GM21576 (cell line): Measurements from ENCODE around the gene GSK3B.

Source experiments
- ATAC-seq: cut with Tn5 transposase; IDR thresholded peaks from one replicate; pipeline ENCODE4 v1.9.1; 2021; ENCODE audit warnings: mild to moderate bottlenecking, moderate library complexity; ENCODE audit not compliant: unreplicated experiment

The GSK3B gene

DNA sequence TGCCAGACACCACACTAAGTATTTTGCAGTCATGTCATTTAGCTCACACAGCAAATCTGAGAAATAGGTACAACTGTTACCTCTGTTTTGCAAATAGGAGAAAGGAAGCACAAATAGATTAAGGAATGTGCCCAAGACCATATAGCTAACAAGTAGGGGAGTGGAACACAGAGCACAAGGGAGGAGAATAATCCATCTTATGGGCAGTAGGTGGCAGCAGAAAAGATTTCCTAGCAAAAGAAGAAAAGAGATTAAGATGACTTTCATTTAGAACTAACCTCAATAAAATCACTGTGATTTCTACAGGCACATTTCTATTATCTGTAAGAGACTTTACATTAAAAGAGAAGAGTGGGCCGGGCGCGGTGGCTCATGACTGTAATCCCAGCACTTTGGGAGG, 263.2 kb downstream of the GSK3B start:
- ATAC-seq: no peak

DNA sequence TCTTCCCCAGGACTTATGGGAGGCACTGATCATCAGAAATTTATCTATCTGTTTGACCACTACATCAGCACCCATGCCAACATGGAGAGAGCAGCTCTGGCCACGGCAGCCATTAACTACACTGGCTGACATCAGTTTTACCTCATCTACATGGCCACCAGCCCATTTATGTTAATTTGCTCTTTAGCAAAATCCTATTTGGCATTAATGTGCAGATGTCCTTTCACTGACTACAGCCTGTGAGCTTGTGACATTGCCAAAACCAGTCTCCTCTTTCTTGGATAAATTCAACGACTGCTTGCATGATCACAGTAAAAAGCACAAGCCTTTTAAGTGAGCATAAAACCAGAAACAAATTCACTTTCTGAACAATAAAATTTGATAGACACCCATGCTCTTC, 264.8 kb downstream of the GSK3B start:
- no peak for ATAC-seq

DNA sequence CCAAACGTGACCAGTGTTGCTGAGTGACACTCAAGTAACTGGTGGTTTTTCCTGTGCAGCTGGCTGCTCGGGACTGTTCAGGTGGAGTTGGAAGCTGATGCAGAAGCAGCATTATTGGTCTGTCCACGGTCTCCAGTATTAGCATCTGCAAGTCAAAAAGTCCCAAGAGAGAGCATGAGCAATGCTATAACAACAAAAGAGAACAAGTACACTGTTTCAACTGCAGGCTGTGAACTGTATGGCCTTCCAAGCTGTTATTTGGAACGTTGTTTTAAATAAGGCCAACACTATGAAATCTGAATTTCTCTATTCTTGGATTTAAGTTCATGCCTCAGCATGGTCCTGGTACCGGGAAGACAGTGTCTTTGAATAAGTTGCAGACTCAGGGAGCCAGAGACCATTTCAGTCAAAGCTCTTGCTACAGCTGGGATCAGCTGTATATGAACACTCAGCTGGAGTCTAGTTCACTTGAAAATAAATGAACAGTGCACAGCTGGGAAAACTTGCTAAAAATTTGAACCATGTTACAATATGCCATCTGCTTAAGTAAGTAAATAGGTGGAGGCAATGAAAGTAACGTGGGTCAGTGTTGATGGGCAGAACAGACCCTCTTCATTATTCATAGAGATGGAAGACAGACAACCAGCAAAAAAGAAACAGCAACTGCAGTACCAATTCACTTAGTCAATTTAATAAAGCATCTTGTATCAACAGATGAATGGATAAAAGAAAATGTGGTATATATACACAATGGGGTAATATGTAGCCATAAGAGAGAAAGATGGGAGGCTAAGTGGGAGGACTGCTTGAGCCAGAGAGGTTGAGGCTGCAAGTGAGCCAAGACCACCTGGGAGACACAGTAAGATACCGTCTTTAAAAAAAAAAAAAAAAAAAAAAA, 267.3 kb downstream of the GSK3B start:
- ATAC-seq: no peak

DNA sequence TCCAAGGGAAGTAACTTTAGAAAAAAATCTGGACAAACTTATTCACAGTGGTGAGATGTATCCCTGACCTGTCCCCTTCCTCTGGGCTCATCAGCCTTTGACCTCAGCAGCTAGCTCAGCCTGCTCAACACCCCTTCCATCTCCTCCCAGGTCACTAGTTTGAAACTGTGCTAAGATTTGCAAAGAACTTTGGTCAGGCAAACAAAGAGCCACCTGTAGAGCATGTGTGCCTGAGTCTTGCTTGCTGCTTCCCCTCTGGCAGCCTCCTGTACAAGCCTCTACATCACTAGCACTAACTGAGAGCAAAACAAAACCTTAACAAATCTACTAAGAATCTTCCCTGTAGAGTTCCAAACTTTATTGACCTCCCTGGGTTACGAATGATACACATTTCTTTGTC, 268.4 kb downstream of the GSK3B start:
- no peak for ATAC-seq

DNA sequence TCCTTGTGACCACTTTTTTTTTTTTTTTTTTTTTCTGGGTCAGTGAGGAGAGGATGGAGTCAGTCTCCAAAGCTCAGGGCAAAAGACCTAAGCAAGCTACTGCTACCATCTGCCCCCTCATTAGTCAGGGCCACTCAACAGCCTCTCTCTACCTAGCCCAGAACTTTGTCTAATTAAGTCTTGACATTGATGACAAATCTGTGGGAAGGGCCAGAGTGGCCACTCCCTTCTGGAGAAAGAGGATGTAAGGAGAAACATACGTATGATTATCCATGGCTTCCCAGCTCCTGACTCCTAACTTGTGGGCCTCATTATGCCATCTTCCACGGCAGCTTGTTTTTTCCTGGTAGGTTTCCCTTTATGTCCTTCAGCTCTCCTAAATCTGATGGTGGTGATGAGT, 274.4 kb downstream of the GSK3B start:
- no peak for ATAC-seq

DNA sequence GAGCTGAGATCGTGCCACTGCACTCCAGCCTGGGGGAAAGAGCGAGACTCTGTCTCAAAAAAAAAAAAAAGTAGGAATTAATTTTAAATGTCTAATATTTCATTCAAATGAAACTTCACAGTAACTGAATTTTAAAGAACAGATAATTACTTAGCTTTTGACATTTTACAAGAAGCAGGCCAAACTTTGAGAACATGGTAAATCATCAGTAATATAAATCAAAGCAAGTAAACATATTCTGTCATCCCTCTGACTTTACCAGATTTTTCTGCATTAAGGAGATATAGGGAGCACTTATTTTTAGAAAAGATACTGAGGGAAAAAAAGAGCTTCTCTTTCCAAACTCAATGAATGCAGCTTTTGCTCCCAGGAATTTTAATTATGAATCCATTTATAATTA, 275.3 kb downstream of the GSK3B start:
- no peak for ATAC-seq

DNA sequence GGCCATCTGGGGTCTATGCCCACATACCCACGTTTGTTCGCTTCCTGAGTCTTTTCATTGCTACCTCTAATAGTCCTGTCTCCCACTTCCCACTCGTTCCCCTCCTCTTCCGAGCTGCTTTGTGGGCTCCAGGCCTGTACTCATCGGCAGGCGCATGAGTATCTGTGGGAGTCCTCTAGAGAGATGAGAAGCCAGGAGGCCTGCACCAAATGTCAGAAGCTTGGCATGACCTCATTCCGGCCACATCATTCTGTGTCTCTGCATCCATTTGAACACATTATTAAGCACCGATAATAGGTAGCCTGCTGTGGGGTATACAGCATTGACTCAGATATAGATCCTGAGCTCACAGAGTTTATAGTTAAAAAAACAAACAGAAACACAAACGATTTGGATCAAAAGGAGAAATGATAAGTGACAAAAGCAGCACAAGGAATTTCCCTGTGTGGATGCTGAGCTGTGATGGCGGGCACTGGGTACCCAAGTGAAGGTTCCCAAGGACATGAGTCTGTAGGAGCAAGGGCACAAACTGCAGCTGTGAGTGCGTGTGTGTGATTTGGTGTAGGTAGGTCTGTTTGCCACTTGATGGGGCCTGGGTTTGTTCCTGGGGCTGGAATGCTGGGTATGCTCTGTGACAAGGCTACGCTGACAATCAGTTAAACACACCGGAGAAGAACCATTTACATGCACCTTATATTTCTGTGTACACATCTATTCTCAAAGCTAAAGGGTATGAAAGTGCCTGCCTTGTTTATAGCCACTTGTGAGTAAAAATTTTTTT, 276.5 kb downstream of the GSK3B start:
- ATAC-seq: no peak

DNA sequence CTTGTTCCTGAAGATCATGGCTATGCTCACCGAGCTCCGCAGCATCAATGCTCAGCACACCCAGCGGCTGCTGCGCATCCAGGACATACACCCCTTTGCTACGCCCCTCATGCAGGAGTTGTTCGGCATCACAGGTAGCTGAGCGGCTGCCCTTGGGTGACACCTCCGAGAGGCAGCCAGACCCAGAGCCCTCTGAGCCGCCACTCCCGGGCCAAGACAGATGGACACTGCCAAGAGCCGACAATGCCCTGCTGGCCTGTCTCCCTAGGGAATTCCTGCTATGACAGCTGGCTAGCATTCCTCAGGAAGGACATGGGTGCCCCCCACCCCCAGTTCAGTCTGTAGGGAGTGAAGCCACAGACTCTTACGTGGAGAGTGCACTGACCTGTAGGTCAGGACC, 277.2 kb downstream of the GSK3B start:
- ATAC-seq: no peak

DNA sequence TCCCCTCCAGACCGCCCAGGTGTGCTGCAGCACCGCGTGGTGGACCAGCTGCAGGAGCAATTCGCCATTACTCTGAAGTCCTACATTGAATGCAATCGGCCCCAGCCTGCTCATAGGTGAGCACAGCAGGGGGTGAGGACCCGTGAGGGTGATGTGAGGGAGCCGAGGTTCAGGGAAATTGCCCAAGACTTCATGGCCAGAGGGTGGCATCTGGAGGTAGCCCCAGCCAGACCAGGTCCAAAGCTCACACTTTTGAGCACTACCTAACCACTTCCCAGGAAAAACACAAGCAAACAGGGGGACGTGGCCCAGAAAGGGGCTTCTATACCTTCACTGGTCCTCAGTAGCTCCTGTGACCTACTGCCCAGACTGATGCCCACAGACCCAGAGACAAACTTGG, 278.5 kb downstream of the GSK3B start:
- ATAC-seq: no peak

DNA sequence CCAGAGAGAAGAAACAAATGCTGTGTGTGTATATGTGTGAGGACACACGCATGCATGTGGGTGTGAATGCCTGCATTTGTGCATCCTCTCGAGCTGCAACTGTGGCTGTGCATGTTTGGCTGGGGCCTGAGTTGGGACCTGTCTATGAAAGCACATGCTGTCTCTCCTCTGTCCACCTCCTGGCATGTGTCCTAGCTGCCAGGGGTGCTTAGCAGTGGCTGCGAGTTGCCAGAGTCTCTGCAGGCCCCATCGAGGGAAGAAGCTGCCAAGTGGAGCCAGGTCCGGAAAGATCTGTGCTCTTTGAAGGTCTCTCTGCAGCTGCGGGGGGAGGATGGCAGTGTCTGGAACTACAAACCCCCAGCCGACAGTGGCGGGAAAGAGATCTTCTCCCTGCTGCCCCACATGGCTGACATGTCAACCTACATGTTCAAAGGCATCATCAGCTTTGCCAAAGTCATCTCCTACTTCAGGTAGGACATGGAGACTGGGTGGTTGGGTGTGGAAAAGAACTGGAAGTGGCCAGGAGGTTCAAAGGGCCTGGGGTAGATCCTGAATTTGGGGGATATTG, 281.7 kb downstream of the GSK3B start:
- ATAC-seq: no peak

DNA sequence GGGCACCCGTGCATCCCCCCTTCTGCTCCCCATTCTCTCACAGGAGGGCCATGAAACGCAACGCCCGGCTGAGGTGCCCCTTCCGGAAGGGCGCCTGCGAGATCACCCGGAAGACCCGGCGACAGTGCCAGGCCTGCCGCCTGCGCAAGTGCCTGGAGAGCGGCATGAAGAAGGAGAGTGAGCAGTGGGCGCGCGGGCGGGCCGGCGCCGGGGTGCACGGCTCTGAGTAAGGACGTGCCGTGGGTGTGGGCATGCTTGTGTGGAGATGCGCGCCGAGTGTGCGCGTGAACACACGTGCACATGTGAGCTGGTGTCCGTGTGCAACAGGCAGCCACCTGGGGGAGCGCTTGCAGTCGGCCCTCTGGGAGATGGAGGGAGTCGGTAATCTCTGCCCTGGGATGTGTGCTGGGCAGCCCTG, 284.2 kb downstream of the GSK3B start:
- ATAC-seq: peak; percentile 75

DNA sequence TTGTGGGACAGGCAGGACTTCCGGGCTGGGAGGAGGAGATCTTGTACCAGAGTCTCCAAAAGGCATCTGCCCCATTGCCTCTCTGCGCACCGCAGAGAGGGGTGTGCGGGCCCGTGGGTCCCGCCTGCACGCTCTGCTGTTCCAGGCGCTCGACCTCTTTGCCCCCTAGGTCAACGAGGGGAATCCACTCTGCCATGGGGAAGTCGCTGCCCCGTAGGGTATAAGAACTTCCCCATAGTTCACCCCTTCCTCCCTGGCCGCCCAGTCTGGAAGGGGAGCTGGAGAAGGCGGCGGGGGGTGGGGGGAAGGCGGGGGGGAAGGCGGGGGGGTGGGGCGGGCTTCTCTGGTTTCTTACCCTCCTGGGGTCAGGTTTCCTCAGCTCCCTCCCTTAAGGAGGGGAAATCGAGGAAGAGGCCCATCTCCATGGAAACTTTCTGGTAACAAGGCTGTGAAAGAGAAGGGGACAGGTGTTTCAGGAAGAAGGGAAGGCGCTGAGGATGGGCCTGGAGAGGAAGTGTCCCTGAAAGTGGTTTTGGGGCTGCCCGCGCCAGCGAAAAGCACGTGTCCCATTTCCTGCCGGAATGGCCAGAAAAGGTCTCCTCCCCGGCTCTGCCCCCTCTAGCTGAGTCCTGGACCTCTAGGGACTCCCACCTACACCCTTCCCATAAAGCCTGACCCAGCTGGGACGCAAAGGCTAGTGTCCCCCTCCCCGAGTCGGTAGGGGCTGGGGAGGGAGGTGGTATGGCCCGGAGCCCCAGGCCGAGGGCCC, 284.8 kb downstream of the GSK3B start:
- ATAC-seq: peak; percentile 28

DNA sequence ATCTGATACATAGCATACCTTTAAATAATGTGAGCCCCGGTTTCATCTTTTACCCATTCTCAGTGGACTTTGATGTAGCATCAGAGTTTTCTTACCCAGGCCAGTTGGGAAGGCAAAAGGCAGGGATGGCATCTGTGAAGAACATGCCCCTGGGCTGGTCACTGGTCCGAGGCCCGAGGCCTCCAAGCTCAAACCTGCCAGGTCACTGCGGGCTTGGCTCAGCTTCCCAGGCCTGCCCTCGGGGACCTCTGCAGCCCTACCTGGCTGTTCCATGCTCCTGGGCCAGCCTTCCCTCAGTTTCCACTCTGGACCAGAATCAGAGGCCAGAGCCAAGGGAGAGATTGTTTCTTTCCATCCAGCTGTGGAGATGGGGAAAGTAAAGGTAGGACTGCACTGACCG, 285.4 kb downstream of the GSK3B start:
- no peak for ATAC-seq

DNA sequence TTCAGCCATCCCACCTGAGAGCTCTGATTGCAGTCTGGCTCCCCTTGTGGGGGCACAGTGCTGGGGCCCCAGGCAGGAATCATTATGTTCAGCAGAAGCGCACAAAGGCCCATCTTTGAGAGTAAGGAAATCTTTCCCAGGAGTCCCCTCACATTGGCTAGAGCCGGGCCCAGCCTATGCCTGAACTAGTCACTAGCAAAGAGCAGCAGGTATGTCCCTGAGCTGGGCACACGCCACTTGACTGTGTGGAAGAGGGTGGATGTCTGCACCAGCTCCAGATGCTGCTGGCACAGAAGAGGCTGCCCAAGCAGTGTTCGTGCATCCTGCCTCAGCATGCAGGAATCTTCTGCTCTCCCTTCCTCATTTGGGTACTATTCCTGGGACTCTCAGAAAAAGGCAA, 286.0 kb downstream of the GSK3B start:
- no peak for ATAC-seq

DNA sequence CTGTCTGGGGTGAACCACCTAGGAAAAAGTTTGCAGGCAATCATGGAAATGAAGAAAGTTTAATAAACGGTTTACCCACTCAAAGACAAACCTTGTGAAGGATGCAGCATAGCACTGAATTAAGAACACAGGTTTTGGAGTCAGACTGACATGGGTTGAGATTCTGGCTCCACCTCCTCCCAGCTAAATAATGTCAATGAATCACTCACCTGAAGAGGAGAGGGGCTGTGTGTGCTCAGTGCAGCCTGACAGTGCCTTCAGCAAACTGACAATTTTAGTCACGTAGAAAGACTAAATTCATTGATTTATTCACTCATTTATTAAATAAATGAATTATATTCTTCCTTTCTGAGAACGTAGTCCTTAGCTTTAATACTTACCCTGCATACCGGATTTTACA, 293.4 kb downstream of the GSK3B start:
- ATAC-seq: no peak

DNA sequence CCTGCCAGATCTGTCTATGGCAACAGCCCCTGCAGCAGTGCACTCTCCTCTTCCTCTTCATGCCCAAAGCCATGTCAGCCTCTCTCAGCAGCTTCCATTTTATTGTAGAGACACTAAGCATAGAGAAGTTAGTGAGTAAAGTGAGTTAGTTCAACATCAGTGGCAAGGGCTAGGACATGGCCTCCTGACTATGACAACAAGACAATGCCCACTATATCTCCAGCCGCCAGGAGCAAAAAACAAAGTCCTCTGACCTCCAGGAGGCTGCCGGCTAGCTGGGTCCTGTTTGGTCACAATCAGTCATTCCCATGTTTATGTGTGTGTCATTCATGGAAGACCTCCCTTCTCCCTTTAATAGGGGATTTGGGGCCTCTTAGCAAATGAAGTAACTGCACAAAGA, 297.5 kb downstream of the GSK3B start:
- ATAC-seq: no peak

DNA sequence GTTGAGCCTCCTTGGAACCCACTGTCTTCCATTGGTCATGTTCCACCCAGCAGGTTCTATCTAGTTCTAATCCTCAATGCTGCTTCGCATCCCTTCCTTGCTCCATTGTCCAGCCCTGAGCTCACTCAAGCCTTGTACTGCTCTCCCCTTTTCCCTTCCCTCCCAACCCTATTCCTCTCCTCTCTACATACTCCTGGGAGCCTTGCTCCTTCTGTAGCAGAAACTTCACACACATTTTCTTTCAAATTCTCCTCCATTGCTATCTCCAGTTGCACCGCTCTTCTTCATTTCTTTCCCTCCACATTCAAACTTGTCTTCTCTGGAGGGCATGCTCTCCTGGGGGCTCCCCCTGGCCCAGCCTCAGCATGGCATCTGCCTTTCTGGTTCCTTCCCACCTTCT, 297.9 kb downstream of the GSK3B start:
- ATAC-seq: no peak

DNA sequence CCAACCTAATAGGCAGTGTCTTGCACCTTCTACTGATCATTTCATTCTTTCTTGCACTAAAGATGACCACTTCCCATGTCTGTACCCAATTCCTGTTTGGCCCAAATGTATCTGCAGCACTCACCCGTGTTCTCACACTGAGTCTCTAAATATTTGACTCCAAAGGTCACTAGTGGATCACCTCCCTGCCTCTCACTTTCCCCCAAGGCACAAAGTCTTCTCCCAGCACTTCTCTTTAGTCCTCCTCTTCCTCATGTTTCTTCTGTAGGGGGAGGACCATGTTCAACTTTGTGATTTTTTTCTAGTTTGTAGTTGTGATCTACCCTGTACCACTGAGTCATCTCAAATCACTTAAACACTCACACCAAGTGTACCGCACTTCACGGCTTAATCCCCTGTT, 298.4 kb downstream of the GSK3B start:
- ATAC-seq: no peak

DNA sequence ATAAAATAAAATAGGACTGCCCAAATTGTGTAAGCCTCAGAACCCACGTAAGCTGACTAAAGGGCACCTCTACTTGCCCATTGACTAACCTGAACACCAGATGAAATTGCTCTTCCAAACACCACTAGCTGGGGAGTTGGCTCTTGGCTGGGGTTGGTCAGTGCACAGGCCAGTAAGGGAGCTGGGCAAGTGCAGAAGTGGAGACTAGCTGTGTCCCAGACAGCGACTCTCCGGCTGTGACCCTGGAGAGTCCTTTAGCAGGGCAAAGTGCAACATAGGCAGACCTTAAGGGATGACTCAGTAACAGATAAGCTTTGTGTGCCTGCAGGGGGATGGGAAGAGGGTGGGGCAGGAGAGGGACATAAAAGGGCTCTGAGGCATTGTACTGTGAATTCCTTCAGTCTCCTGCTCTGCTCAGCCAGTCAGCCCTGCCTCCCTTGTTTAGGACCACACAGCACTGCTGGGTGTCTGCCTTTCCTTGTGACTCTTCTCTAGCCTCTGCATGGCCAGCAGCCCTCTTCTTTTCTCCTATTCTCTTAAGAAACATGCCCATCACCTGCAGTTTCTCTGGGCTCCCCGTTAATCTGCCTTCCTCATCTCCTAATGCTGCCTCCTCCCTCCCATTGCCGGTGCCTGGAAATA, 299.2 kb downstream of the GSK3B start:
- ATAC-seq: no peak

DNA sequence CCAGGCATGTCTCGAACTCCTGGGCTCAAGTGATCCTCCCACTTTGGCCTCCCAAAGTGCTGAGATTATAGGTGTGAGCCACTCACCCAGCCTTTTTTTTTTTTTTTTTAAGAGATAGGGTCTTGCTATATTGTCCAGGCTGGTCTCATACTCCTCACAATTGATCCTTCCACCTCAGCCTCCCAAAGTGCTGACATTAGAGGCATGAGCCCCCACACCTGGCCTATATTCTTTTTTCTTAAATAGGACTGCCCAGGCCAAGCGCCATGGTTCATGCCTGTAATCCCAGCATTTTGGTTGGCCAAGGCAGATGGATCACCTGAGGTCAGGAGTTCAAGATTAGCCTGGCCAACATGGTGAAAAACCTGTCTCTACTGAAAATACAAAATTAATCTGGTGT, 299.8 kb downstream of the GSK3B start:
- no peak for ATAC-seq

DNA sequence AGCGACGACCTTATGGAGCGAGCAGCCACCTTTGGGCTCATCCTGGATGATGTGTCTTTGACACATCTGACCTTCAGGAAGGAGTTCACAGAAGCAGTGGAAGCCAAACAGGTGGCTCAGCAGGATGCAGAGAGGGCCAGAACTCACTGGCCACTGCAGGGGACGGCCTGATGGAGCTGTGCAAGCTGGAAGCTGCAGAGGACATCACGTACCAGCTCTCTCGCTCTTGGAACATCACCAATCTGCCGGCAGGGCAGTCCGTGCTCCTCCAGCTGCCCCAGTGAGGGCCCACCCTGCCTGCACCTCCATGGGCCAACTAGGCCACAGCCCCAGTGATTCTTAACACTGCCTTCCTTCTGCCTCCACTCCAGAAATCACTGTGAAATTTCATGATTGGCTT, 302.0 kb downstream of the GSK3B start:
- ATAC-seq: no peak
